ENCODE data around the gene PPFIA1.
A peak's percentile ranks its signal among the peaks of the same experiment; 100 is the strongest.
"Not testable (repeated sequence)": the region's sequence is repeated elsewhere in the genome, so short reads cannot be mapped to it uniquely, and the experiment has no call there.

PPFIA1 gene

GRCh38 chr11:70397336-70397982 is 127.0 kb downstream of the PPFIA1 start:
- no peak for DNase-seq

DNA sequence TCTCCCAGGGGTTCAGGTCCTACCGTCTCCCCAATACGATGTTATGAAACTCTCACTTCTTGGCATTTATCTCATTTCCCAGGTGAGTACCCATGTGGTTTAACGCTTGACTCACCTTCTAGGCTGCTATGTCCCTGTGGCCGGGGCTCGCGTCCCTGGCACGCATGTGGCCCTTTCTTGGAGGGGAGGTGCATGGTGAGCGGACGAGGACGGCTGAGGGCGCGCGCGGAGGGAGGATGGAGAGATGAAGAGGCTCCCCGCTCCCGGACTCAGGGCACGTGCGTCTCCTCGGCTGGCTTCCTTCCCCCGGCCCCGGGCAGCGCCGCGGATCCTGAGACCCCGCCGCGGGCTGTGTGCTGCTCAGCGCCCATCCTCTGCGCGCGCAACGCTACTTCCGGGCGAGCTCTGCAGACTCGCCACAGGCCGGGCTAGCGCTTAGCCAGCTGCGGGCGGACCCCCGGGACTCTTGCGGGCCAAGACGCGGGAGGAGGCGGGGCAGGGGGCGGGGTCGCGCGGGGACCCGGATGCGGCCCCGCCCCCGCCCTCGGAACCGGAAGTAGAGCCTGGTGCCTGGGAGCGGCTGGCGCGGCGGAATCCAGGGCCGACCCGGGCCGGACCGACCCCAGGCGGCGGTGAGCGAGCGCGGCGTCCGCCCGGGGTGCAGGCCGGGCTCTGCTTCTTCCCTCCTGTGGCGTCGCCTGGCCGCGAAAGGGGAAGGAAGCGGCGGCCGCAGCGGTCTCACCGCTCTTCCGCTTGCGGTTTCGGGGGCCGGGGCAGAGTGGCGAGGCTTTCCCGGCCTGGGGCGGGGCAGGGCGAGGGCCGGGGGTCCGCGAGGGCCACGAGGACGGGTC is 127.7 kb downstream of the PPFIA1 start, which contains the start of gene CTTN:
Gene CTTN (plus strand): TSS at position 547 of the 851 bp plus-strand sequence. CDS start 8,769 bp downstream, outside the sequence.
- peak; percentile 32 for DNase-seq

GRCh38 chr11:70398834-70399680 is 128.6 kb downstream of the PPFIA1 start:
- DNase-seq = no peak

GRCh38 chr11:70399681-70400112 is 129.2 kb downstream of the PPFIA1 start:
- DNase-seq = no peak

DNA sequence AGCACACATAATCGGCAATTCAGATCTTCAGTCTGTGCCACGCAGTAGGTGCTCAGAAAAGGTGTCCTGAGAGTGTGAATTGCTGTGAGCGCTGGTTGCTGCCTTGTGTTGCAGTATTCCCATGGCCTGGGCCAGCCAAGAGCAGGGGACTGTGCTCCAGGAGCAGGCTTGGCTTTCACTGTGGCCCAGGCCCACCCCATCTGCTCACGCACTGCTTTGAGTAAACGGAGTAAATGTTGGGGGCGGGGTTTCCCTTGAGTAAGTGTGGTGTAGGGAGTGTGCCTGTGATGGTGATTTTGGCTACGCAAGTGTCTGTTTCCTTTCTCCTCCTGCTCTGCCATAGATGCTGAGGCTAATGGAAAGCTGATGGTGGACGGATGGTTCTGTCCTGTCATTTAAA is 130.2 kb downstream of the PPFIA1 start:
- no peak for DNase-seq

DNA sequence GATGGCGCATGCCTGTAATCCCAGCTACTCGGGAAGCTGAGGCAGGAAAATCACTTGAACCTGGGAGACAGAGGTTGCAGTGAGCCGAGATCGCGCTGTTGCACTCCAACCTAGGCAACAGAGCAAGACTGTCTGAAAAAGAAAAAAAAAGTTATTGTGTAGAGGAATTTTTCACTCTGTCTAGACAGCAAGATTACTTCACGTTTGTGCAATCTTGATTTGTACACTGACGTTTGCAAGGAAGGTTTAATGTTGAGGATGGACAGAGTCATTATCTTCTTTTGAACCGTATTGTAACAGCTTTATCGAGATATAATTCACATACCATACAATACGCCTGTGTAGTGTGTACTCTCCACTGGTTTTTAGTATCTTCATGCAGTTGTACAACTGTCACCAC is 131.5 kb downstream of the PPFIA1 start:
- DNase-seq = no peak

DNA sequence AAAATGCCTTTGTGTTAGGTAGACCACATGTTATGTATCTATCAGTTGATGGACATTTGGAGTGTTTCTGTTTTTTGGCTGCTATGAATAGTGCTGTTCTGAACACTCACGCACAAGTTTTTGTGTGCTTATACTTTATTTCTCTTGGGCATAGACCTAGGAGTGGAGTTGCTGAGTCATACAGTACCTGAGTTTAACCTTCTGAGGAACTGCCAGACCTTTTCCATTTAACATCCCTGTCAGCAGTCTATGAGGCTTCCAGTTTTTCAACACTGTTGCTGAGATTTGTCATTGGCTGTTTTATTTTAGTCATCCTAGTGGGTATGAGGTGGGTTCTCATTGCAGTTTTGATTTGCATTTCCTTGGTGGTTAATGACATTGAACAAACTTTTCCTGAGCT is 132.2 kb downstream of the PPFIA1 start:
- DNase-seq = no peak

DNA sequence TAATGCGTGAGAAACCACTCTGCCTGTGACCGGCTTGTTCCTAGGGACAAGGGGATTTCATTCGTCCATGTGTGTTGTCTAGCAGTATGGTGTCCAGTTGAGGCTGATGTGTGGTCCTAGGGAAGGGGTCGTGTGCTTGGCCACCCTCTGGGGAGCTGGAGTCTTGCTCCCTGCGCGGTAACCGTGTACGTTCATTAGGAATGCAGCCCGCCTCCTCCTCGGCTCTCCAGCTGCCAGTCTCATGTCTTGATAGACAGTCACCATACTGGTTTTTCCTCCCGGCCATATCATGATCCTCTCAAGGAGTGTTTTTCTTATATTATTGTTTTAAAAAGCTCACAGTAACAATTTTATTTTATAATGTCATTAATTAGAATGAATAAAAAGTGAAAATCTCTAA is 133.8 kb downstream of the PPFIA1 start:
- DNase-seq = no peak

- no peak for DNase-seq
These were observed 135.3 kb downstream of the PPFIA1 start for GRCh38 chr11:70405679-70406395.

DNA sequence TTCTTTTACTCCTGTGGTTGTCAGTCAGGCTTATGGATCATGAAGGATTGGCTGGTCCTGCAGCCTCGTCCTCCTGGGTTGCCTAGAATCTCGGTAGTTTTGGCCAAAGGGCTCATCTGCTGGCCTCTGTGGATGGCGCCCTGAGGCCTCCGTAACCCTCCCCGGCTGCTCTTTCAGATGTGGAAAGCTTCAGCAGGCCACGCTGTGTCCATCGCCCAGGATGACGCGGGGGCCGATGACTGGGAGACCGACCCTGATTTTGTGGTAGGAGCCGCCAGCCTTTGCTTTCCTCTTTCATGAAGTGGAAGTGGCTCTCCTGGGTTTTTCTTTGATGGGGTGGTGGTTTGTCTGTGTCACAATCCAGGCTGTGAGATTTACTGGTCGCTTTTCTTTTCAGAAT is 136.6 kb downstream of the PPFIA1 start:
- DNase-seq = no peak

GRCh38 chr11:70407814-70408213 is 137.3 kb downstream of the PPFIA1 start:
- no peak for DNase-seq

DNA sequence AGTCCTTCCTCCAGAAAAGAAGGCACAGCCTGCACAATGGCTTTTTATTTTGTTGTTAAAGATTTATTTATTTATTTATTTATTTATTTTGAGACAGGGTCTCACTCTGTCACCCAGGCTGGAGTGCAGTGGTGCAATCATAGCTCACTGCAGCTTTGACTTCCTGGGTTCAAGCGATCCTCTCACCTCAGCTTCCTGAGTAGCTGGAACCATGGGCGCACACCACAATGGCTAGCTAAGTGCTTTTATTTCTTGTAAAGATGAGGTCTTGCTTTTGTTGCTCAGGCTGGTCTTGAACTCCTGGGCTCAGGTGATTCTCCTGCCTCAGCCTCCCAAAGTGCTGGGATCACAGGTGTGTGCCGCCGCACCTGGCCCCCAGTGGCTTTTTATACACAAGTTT is 137.8 kb downstream of the PPFIA1 start:
- not testable (repeated sequence) for DNase-seq

DNA sequence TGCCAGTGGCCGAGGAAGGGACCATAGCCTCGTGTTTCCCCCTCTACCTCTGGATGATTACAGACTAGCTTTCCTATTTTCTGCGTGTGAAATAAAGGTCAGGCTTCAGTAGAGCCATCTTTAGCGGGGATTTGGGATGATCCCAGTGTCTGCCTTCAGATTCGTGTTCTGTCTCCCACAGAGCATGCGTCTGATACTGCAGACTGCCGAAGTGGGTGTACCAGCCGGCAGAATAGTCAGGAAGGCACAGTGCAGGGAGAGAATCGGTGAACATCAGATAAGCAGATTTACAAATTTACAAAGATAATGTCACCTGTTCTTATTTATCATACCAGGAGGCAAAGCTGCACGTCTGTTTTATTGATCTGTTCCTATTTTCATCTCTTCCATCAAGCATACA is 138.9 kb downstream of the PPFIA1 start:
- DNase-seq = no peak

- DNase-seq = no peak
These were observed 139.4 kb downstream of the PPFIA1 start for GRCh38 chr11:70409871-70410270.

DNA sequence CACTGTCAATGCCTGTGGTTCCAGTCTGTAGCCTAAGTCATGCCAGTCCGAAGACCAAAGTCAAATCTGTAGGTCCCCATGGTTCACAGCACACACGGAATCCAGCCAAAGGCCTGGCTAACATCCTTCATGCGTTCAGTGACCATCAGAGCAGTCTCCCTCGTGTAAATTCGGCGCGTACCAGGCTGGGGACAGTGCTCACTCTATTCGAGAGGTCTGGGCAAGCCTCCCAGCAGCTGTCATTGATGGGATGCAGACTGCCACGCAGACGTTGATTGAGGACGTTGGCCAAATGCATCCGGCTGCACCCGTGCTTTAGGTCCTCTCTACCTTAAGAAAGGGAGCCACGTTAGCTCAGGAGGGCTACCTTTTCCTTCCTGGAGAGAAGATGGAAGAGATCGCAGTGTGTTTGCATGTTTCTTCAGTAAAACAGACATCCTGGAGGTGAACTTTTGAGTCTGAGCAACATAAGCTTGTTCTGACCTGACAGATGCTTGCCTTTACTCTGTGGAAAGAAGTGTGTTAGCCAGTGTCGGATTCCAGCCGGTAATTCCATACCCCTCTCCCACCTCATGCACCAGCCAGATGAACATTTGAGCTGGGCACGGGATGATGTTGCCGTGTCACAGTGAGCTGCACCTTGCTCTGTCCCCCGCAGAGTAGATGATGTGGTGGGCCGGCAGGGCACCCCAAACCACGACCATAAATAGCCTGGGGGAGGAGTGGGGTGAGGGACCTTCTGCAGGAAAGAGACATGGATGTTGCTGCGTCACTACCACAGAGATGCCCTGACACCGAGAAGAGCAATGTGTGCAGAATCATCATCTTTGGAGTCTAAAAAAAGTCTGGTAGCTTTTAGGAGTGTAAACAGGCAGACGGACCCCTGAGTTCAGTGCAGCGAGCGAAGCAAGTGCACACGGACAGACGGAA is 140.1 kb downstream of the PPFIA1 start:
- DNase-seq = no peak

GRCh38 chr11:70411713-70412452 is 141.4 kb downstream of the PPFIA1 start:
- DNase-seq = no peak

DNA sequence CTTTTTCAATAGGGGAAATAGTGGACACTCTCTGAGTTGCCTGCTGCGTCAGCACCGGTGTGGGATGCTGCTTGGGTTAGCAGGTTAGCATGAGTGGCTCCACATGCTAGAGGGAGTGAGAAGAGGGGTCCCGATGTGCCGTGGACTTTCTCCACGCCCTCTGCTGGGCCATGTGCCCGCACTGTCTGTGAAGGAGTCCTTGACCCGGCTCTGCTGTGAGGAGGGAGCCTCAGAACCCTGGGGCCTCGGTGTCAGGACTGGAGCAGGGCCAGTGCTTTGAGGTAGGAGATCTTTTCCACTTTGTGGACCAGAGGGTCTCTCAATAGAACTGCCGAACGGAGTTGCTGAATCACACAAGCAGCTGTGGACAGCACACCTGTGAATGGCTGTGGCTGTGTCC is 142.7 kb downstream of the PPFIA1 start:
- DNase-seq = no peak

DNA sequence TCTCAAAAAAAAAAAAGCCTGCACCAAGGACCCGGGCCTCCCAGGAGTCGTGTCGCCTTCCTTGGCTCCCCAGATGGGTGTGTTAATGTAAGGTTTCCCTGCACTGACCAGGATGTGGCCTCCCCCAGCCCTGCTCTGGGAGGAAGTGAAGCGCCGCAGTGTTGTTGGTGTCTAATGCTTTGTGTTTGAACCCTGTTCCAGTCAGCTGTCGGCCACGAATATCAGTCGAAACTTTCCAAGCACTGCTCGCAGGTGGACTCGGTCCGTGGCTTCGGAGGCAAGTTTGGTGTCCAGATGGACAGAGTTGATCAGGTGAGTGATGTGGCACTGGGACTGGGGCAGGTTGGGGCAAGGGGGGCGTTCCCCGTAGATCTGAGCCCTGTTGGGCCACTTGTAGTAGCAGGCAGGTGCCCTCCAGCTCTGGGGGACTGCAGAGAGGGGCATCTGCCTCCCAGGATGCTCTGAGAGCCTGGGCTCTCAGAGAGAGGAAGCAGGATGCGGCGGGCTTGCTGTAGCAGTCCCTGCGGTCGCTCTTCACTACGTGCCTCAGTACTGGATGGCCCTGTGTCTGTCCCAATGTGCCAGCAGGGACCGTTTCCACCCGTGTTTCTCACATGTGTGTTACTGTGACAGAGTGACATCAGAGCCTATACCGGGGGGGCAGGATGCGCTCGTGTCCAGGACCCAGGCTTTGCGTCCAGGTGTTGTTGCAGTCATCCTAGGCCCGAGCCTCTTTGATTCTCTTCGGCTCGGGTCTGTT is 144.0 kb downstream of the PPFIA1 start:
- DNase-seq = no peak

DNA sequence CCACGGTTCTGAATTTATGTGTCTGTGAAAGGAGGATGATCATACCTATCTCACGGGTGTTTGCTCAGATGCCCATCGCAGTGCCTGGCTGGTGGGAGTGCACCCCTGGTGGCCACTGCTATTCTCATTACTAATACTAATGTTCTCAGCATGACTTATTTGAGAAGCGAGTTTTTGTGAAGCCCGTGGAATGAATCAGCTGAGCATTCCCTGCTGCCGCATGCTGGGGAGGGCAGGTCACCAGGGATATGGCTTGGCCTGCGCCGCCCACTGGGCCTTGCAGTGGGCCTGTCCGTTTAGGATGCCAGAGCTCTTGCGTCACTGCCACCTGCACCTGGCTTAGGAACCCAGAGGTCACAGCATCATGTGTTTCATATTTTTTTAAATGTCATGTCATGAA is 144.7 kb downstream of the PPFIA1 start:
- DNase-seq = no peak

Data from central memory CD4-positive, alpha-beta T cell (primary cell).